K562 (cell line): ENCODE results near the gene KRTAP2-2.

Experiments
- CEBPB ChIP-seq: fragments of 450-650 bp; IDR thresholded peaks from 2 replicates; pipeline ENCODE4 v1.6.1; 2016; ENCODE audit warnings: missing genetic modification characterization, missing compliant biosample characterization
- CREBBP ChIP-seq: IDR thresholded peaks from one replicate; pipeline ENCODE4 v1.6.1; 2012; ENCODE audit warnings: low read depth, mild to moderate bottlenecking, control low read depth, inconsistent platforms, low read length
- CTCF ChIP-seq, 3 experiments: IDR thresholded peaks in 2 of 3; conservative IDR thresholded peaks in 1 of 3; 2 replicates each; pipeline ENCODE4 v1.5.1; 2011 to 2012; ENCODE audit warnings: low read length in 3 of 3, mild to moderate bottlenecking in 3 of 3, control low read depth in 2 of 3, improper control_type of control experiment in 1 of 3, inconsistent platforms in 1 of 3, low read depth in 1 of 3, mixed read lengths in 1 of 3, moderate library complexity in 1 of 3; ENCODE audit not compliant: insufficient read depth in 2 of 3
- NRF1 ChIP-seq, 2 experiments: fragments of 450-650 bp; IDR thresholded peaks in 1 of 2; conservative IDR thresholded peaks in 1 of 2; 2 replicates each; pipeline ENCODE4 v1.6.1; 2014; ENCODE audit warnings: mild to moderate bottlenecking in 2 of 2
- POLR2AphosphoS5 ChIP-seq: IDR thresholded peaks from 2 replicates; pipeline ENCODE4 v1.6.1; 2011; ENCODE audit warnings: mild to moderate bottlenecking, low read depth, low read length, moderate library complexity; ENCODE audit not compliant: control insufficient read depth, insufficient read depth
- ZNF696 ChIP-seq: fragments of 250-450 bp; sonication (Bioruptor Pico); conservative IDR thresholded peaks from 2 replicates; pipeline ENCODE4 v1.4.0; 2020; ENCODE audit warnings: mild to moderate bottlenecking, moderate library complexity

- TF ChIP-seq CEBPB (tag) (no peak), POLR2AphosphoS5 (no peak), CTCF (IDR thresholded peaks at IDR 0.05 in 2 of 3, conservative IDR thresholded peaks at IDR 0.05 in 1 of 3; ENCODE audit: insufficient read depth in 2 of 3, low read depth in 1 of 3, low read length in 3 of 3) (no peak), NRF1 (conservative IDR thresholded peaks at IDR 0.05 in 1 of 2, IDR thresholded peaks at IDR 0.05 in 1 of 2) (no peak), ZNF696 (CRISPR knock-in tag) (no peak), CREBBP (no peak)
Measured at GRCh38 chr17:41015454-41015853, 39.6 kb downstream of the KRTAP2-2 start.
